ENCODE measurements around the gene SLC22A12.

The SLC22A12 gene

GRCh38 chr11:64581057-64581523 is 9.9 kb upstream of the SLC22A12 start:
- Histone ChIP-seq H3K79me1 (ENCODE audit: low read depth, low read length) (no peaks in the 10 kb centered on the region), H3K27me3 (ENCODE audit: control insufficient read depth in 3 of 3, insufficient read depth in 3 of 3, low read depth in 1 of 3, low read length in 3 of 3) (peaks cover 0 to 22% (median 4%) of the 10 kb centered on the region in 3 experiments), H2BK12ac (ENCODE audit: low read length) (no peak overlapping the region), H3K14ac (ENCODE audit: low read length) (no peak overlapping the region), H4K91ac (ENCODE audit: low read depth, low read length, poor library complexity) (no peak overlapping the region), H3K4ac (ENCODE audit: low read length) (no peak overlapping the region), H2BK15ac (ENCODE audit: low read length) (no peak overlapping the region), H2BK5ac (ENCODE audit: low read length) (no peak overlapping the region), H2AK5ac (ENCODE audit: low read depth, low read length) (peak overlapping the region; percentile 16), H3K9ac (ENCODE audit: low read depth, low read length, poor library complexity) (no peak overlapping the region), H3K36me3 (replicated peaks in 1 of 2; ENCODE audit: control insufficient read depth in 2 of 2, insufficient read depth in 2 of 2, low read length in 2 of 2) (no peaks in the 10 kb centered on the region), H2AFZ (ENCODE audit: low read length) (no peak overlapping the region), H3K9me3 (replicated peaks in 1 of 2; ENCODE audit: control insufficient read depth in 2 of 2, insufficient read depth in 1 of 2, low read depth in 1 of 2, low read length in 2 of 2) (no peaks in the 10 kb centered on the region), H4K8ac (ENCODE audit: low read depth, low read length) (no peak overlapping the region), H3K4me2 (ENCODE audit: insufficient read depth, low read length, poor library complexity, severe bottlenecking) (no peak overlapping the region), H2BK120ac (ENCODE audit: low read depth, low read length) (no peak overlapping the region), H3K23ac (ENCODE audit: low read depth, low read length, poor library complexity) (no peak overlapping the region), H3K18ac (ENCODE audit: low read length) (no peak overlapping the region), H3K4me1 (ENCODE audit: control insufficient read depth in 2 of 2, insufficient read depth in 1 of 2, low read depth in 1 of 2, low read length in 2 of 2) (no peaks in the 10 kb centered on the region), H3K27ac (replicated peaks; ENCODE audit: low read length) (no peak overlapping the region), H3K4me3 (ENCODE audit: low read length in 2 of 2) (no peak overlapping the region)
- DNase-seq (ENCODE audit: low spot score), result no peak
- WGBS, 2 donors (ENCODE audit: extremely low coverage in 2 of 2, insufficient read length in 2 of 2, insufficient replicate concordance in 1 of 2), result no CpG with 5 or more reads among the region's 17 CpGs

- Histone ChIP-seq H2BK12ac (ENCODE audit: low read length) (peak overlapping the region; percentile 14), H4K8ac (ENCODE audit: low read depth, low read length) (no peak overlapping the region), H2AFZ (ENCODE audit: low read length) (no peak overlapping the region), H3K23ac (ENCODE audit: low read depth, low read length, poor library complexity) (peak overlapping the region; percentile 5), H2BK15ac (ENCODE audit: low read length) (no peak overlapping the region), H3K27ac (replicated peaks; ENCODE audit: low read length) (no peak overlapping the region), H2BK5ac (ENCODE audit: low read length) (no peak overlapping the region), H3K4ac (ENCODE audit: low read length) (no peak overlapping the region), H3K4me3 (ENCODE audit: low read length in 2 of 2) (no peak overlapping the region), H3K79me1 (ENCODE audit: low read depth, low read length) (no peaks in the 10 kb centered on the region), H4K91ac (ENCODE audit: low read depth, low read length, poor library complexity) (peak overlapping the region; percentile 57), H3K9ac (ENCODE audit: low read depth, low read length, poor library complexity) (no peak overlapping the region), H3K14ac (ENCODE audit: low read length) (no peak overlapping the region), H3K18ac (ENCODE audit: low read length) (peak overlapping the region; percentile 58), H3K27me3 (ENCODE audit: control insufficient read depth in 3 of 3, insufficient read depth in 3 of 3, low read depth in 1 of 3, low read length in 3 of 3) (peaks cover 0 to 22% (median 4%) of the 10 kb centered on the region in 3 experiments), H3K4me1 (ENCODE audit: control insufficient read depth in 2 of 2, insufficient read depth in 1 of 2, low read depth in 1 of 2, low read length in 2 of 2) (no peaks in the 10 kb centered on the region), H2BK120ac (ENCODE audit: low read depth, low read length) (no peak overlapping the region), H2AK5ac (ENCODE audit: low read depth, low read length) (no peak overlapping the region), H3K4me2 (ENCODE audit: insufficient read depth, low read length, poor library complexity, severe bottlenecking) (no peak overlapping the region), H3K36me3 (replicated peaks in 1 of 2; ENCODE audit: control insufficient read depth in 2 of 2, insufficient read depth in 2 of 2, low read length in 2 of 2) (no peaks in the 10 kb centered on the region), H3K9me3 (replicated peaks in 1 of 2; ENCODE audit: control insufficient read depth in 2 of 2, insufficient read depth in 1 of 2, low read depth in 1 of 2, low read length in 2 of 2) (peaks cover 0 to under 1% of the 10 kb centered on the region in 2 donors)
- DNase-seq (ENCODE audit: low spot score), result no peak
- no CpG with 5 or more reads among the region's 15 CpGs for WGBS, 2 donors (ENCODE audit: extremely low coverage in 2 of 2, insufficient read length in 2 of 2, insufficient replicate concordance in 1 of 2)
These were observed 8.1 kb upstream of the SLC22A12 start for GRCh38 chr11:64582885-64583284.

- H3K27ac ChIP-seq (replicated peaks; ENCODE audit: low read length), result no peak overlapping the region
- peak overlapping the region; percentile 26 for H3K23ac ChIP-seq (ENCODE audit: low read depth, low read length, poor library complexity)
- H3K4me1 ChIP-seq (ENCODE audit: control insufficient read depth in 2 of 2, insufficient read depth in 1 of 2, low read depth in 1 of 2, low read length in 2 of 2), result no peaks in the 10 kb centered on the region
- no peak overlapping the region for H4K8ac ChIP-seq (ENCODE audit: low read depth, low read length)
- no peak overlapping the region for H3K4ac ChIP-seq (ENCODE audit: low read length)
- no peak overlapping the region for H3K4me3 ChIP-seq (ENCODE audit: low read length in 2 of 2)
- no peak overlapping the region for H4K91ac ChIP-seq (ENCODE audit: low read depth, low read length, poor library complexity)
- no peak overlapping the region for H2BK5ac ChIP-seq (ENCODE audit: low read length)
- H2BK12ac ChIP-seq (ENCODE audit: low read length), result no peak overlapping the region
- H3K18ac ChIP-seq (ENCODE audit: low read length), result peak overlapping the region; percentile 70
- no peak overlapping the region for H2BK15ac ChIP-seq (ENCODE audit: low read length)
- no peaks in the 10 kb centered on the region for H3K79me1 ChIP-seq (ENCODE audit: low read depth, low read length)
- peak overlapping the region; percentile 62 for H2AK5ac ChIP-seq (ENCODE audit: low read depth, low read length)
- no peak for DNase-seq (ENCODE audit: low spot score)
- H2BK120ac ChIP-seq (ENCODE audit: low read depth, low read length), result no peak overlapping the region
- peaks cover 0 to 3% of the 10 kb centered on the region in 2 donors for H3K9me3 ChIP-seq (replicated peaks in 1 of 2; ENCODE audit: control insufficient read depth in 2 of 2, insufficient read depth in 1 of 2, low read depth in 1 of 2, low read length in 2 of 2)
- peak overlapping the region; percentile 47 for H3K9ac ChIP-seq (ENCODE audit: low read depth, low read length, poor library complexity)
- H3K27me3 ChIP-seq (ENCODE audit: control insufficient read depth in 3 of 3, insufficient read depth in 3 of 3, low read depth in 1 of 3, low read length in 3 of 3), result peaks cover 0 to 22% (median 4%) of the 10 kb centered on the region in 3 experiments
- H3K4me2 ChIP-seq (ENCODE audit: insufficient read depth, low read length, poor library complexity, severe bottlenecking), result no peak overlapping the region
- no CpG with 5 or more reads among the region's 28 CpGs for WGBS, 2 donors (ENCODE audit: extremely low coverage in 2 of 2, insufficient read length in 2 of 2, insufficient replicate concordance in 1 of 2)
- H3K14ac ChIP-seq (ENCODE audit: low read length), result peak overlapping the region; percentile 72
- no peaks in the 10 kb centered on the region for H3K36me3 ChIP-seq (replicated peaks in 1 of 2; ENCODE audit: control insufficient read depth in 2 of 2, insufficient read depth in 2 of 2, low read length in 2 of 2)
- H2AFZ ChIP-seq (ENCODE audit: low read length), result no peak overlapping the region
These were observed 7.4 kb upstream of the SLC22A12 start for GRCh38 chr11:64583296-64584262.

GRCh38 chr11:64585150-64585549 is 5.9 kb upstream of the SLC22A12 start:
- Histone ChIP-seq H2AFZ (ENCODE audit: low read length) (no peak overlapping the region), H3K27ac (replicated peaks; ENCODE audit: low read length) (no peak overlapping the region), H3K4me2 (ENCODE audit: insufficient read depth, low read length, poor library complexity, severe bottlenecking) (no peak overlapping the region), H3K27me3 (ENCODE audit: control insufficient read depth in 3 of 3, insufficient read depth in 3 of 3, low read depth in 1 of 3, low read length in 3 of 3) (peaks cover 0 to 21% (median 4%) of the 10 kb centered on the region in 3 experiments), H2BK120ac (ENCODE audit: low read depth, low read length) (no peak overlapping the region), H3K4me3 (ENCODE audit: low read length in 2 of 2) (no peak overlapping the region), H3K4me1 (ENCODE audit: control insufficient read depth in 2 of 2, insufficient read depth in 1 of 2, low read depth in 1 of 2, low read length in 2 of 2) (no peaks in the 10 kb centered on the region), H2BK12ac (ENCODE audit: low read length) (no peak overlapping the region), H4K91ac (ENCODE audit: low read depth, low read length, poor library complexity) (no peak overlapping the region), H3K14ac (ENCODE audit: low read length) (no peak overlapping the region), H3K79me1 (ENCODE audit: low read depth, low read length) (no peaks in the 10 kb centered on the region), H3K36me3 (replicated peaks in 1 of 2; ENCODE audit: control insufficient read depth in 2 of 2, insufficient read depth in 2 of 2, low read length in 2 of 2) (no peaks in the 10 kb centered on the region), H3K23ac (ENCODE audit: low read depth, low read length, poor library complexity) (no peak overlapping the region), H2BK15ac (ENCODE audit: low read length) (no peak overlapping the region), H2BK5ac (ENCODE audit: low read length) (no peak overlapping the region), H3K9ac (ENCODE audit: low read depth, low read length, poor library complexity) (no peak overlapping the region), H3K18ac (ENCODE audit: low read length) (no peak overlapping the region), H3K4ac (ENCODE audit: low read length) (no peak overlapping the region), H4K8ac (ENCODE audit: low read depth, low read length) (no peak overlapping the region), H3K9me3 (replicated peaks in 1 of 2; ENCODE audit: control insufficient read depth in 2 of 2, insufficient read depth in 1 of 2, low read depth in 1 of 2, low read length in 2 of 2) (peaks cover 0 to 3% of the 10 kb centered on the region in 2 donors), H2AK5ac (ENCODE audit: low read depth, low read length) (no peak overlapping the region)
- DNase-seq (ENCODE audit: low spot score), result no peak
- WGBS, 2 donors (ENCODE audit: extremely low coverage in 2 of 2, insufficient read length in 2 of 2, insufficient replicate concordance in 1 of 2), result no CpG with 5 or more reads among the region's 8 CpGs
